Motor neuron (in vitro differentiated cells): ENCODE data around the gene GDPGP1. TPM values are rescaled to one million over a fixed set of nuclear protein-coding genes. Genes with fewer than 3 reads are reported as not detected.

Experiments used
- ATAC-seq, 8 experiments: fragments of 200-7000 bp; cut with Tn5 transposase; replicated peaks in 6 of 8; 2 replicates each; pipeline ENCODE4 v1.8.0; 2021; ENCODE audit warnings: mild to moderate bottlenecking in 8 of 8, moderate library complexity in 8 of 8
- H3K27ac ChIP-seq, 2 donors: fragments of 250-450 bp; sonication (Bioruptor Pico); 2 replicates each; pipeline ENCODE4 v1.9.0; 2021; ENCODE audit warnings: antibody characterized with exemption in 2 of 2, mild to moderate bottlenecking in 2 of 2, moderate library complexity in 1 of 2
- H3K4me1 ChIP-seq, 2 donors: fragments of 250-450 bp; sonication (Bioruptor Pico); replicated peaks in 1 of 2; 2 replicates each; pipeline ENCODE4 v1.6.1; 2021; ENCODE audit warnings: antibody characterized with exemption in 2 of 2, mild to moderate bottlenecking in 2 of 2, moderate library complexity in 1 of 2
- H3K4me3 ChIP-seq, 5 donors: fragments of 250-450 bp; sonication (Bioruptor Pico); 2 replicates each; pipeline ENCODE4 v1.9.0; 2021; ENCODE audit warnings: antibody characterized with exemption in 5 of 5, mild to moderate bottlenecking in 5 of 5, moderate library complexity in 4 of 5
- WGBS, 10 experiments: fragments of 450-650 bp; shearing (Covaris generic); methylation state at CpG; one replicate each; pipeline ENCODE4 v1.0.0; 2022; 5-methylcytosine and 5-hydroxymethylcytosine counted together
- in situ Hi-C, 9 experiments: fragments of 400-800 bp; cut with MboI; loops; one replicate each; pipeline ENCODE4 v1.15.0; 2021; ENCODE audit warnings: low sequenced_read_pairs in 9 of 9, low pct_unique_long_range_greater_than_20kb in 2 of 9; ENCODE audit not compliant: unreplicated experiment in 9 of 9
- total RNA-seq, 8 experiments: library from RNA; unstranded; fragments of 300-600 nt; gene quantifications; 2 replicates each; pipeline versions ENCODE4 v1.2.3 to v1.2.4, GENCODE V29; 2022

GDPGP1 gene
- total RNA-seq, 8 experiments from 2014 or later, result 2.2 to 7.2 (median 6.3) TPM

GRCh38 chr15:90192961-90193786 is 40.8 kb upstream of the GDPGP1 start:
- Histone ChIP-seq H3K27ac (no peak overlapping the region), H3K4me1 (peaks cover 15 to 23% of the 10 kb centered on the region in 2 donors), H3K4me3 (no peak overlapping the region)
- in situ Hi-C loops, result no loop called here
- WGBS, 10 experiments, result 20 to 100% (median 82%) methylated on average over 1 to 12 of the region's 16 CpGs; no CpG with 5 or more reads in 1 of the 10 experiments
- ATAC-seq, result peak in 2 of 8 experiments; percentile 24 to 32

GRCh38 chr15:90194655-90195054 is 39.4 kb upstream of the GDPGP1 start:
- in situ Hi-C loops, result no loop called here
- H3K4me3 ChIP-seq, result no peak overlapping the region
- peaks cover 15 to 23% of the 10 kb centered on the region in 2 donors for H3K4me1 ChIP-seq
- WGBS, 10 experiments, result 14 to 100% (median 80%) methylated on average over 1 to 2 of the region's 2 CpGs; no CpG with 5 or more reads in 1 of the 10 experiments
- H3K27ac ChIP-seq, result no peak overlapping the region
- ATAC-seq, result peak in 2 of 8 experiments; percentile 10 to 13

- peak overlapping the region; percentile 53 to 58 for H3K27ac ChIP-seq
- peaks cover 14 to 15% of the 10 kb centered on the region in 2 donors for H3K4me1 ChIP-seq
- in situ Hi-C loops, result no loop called here
- ATAC-seq, result peak in 4 of 8 experiments; percentile 0 to 43 (median 15)
- 0 to 37% (median 25%) methylated on average over 1 to 12 of the region's 24 CpGs; no CpG with 5 or more reads in 3 of the 10 experiments for WGBS, 10 experiments
- H3K4me3 ChIP-seq, result peak overlapping the region; percentile 62 to 86 (median 71)
Measured at GRCh38 chr15:90200534-90201129, 33.4 kb upstream of the GDPGP1 start.

GRCh38 chr15:90201130-90201943 is 32.7 kb upstream of the GDPGP1 start, which contains the start of gene SEMA4B:
SEMA4B (plus strand) TSS chr15:90201330; CDS start chr15:90201579, 249 bp downstream.
- Histone ChIP-seq H3K4me3 (peak within 1 kb of the TSS; percentile 62 to 86 (median 71)), H3K4me1 (peaks cover 14 to 15% of the 10 kb centered on the region in 2 donors), H3K27ac (peak within 1 kb of the TSS; percentile 53 to 58)
- WGBS, 10 experiments, result 0 to 6% (median 0%) methylated on average over 3 to 7 of the region's 88 CpGs; no CpG with 5 or more reads in 7 of the 10 experiments
- in situ Hi-C loops, result no loop called here
- peak; percentile 78 to 92 (median 88) for ATAC-seq

DNA sequence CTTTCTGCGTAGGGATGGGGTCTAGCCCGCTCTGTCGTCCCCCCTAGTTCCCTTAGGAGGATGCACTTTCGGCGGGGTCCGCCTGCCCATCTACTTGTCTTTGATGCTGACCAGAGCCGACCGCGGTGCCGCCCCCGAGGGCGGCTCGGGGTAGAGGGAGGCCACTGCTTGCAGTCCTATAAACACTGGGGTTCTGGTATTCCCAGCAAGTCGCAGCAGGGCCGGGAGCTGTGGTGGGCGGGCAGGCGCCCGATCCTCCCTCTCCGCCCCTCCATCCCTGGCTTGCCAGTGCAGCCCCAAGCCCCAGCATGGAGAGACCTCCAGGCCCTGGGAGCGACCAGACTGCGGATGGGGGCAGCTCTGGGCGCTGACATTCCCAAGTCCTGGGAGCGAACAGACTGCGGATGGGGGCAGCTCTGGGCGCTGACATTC is 32.0 kb upstream of the GDPGP1 start:
- Histone ChIP-seq H3K4me1 (peaks cover 14 to 15% of the 10 kb centered on the region in 2 donors), H3K27ac (peak overlapping the region; percentile 53 to 58), H3K4me3 (peak overlapping the region; percentile 62 to 86 (median 71))
- ATAC-seq, result peak; percentile 7 to 31 (median 25)
- in situ Hi-C loops, result no loop called here
- 0% methylated on average over 1 to 8 of the region's 25 CpGs; no CpG with 5 or more reads in 7 of the 10 experiments for WGBS, 10 experiments

GRCh38 chr15:90202929-90203328 is 31.1 kb upstream of the GDPGP1 start:
- Histone ChIP-seq H3K27ac (no peak overlapping the region), H3K4me3 (peak overlapping the region in 2 of 5 donors; percentile 62 to 86), H3K4me1 (peaks cover 14 to 15% of the 10 kb centered on the region in 2 donors)
- ATAC-seq, result no peak
- in situ Hi-C loops, result no loop called here
- WGBS, 10 experiments, result 60 to 100% (median 95%) methylated on average over 1 to 4 of the region's 4 CpGs; no CpG with 5 or more reads in 4 of the 10 experiments

GRCh38 chr15:90203473-90203872 is 30.5 kb upstream of the GDPGP1 start:
- H3K4me3 ChIP-seq, result no peak overlapping the region
- peaks cover 14 to 15% of the 10 kb centered on the region in 2 donors for H3K4me1 ChIP-seq
- in situ Hi-C loops, result no loop called here
- H3K27ac ChIP-seq, result no peak overlapping the region
- ATAC-seq, result no peak
- 88 to 100% (median 94%) methylated on average over 1 to 4 of the region's 7 CpGs; no CpG with 5 or more reads in 4 of the 10 experiments for WGBS, 10 experiments

- ATAC-seq, result peak in 2 of 8 experiments; percentile 11 to 38
- no peak overlapping the region for H3K27ac ChIP-seq
- no peak overlapping the region for H3K4me3 ChIP-seq
- 20 to 100% (median 70%) methylated on average over 1 to 2 of the region's 8 CpGs; no CpG with 5 or more reads in 4 of the 10 experiments for WGBS, 10 experiments
- in situ Hi-C loops, result no loop called here
- peaks cover 14 to 15% of the 10 kb centered on the region in 2 donors for H3K4me1 ChIP-seq
Measured at GRCh38 chr15:90203922-90204321, 30.1 kb upstream of the GDPGP1 start.

DNA sequence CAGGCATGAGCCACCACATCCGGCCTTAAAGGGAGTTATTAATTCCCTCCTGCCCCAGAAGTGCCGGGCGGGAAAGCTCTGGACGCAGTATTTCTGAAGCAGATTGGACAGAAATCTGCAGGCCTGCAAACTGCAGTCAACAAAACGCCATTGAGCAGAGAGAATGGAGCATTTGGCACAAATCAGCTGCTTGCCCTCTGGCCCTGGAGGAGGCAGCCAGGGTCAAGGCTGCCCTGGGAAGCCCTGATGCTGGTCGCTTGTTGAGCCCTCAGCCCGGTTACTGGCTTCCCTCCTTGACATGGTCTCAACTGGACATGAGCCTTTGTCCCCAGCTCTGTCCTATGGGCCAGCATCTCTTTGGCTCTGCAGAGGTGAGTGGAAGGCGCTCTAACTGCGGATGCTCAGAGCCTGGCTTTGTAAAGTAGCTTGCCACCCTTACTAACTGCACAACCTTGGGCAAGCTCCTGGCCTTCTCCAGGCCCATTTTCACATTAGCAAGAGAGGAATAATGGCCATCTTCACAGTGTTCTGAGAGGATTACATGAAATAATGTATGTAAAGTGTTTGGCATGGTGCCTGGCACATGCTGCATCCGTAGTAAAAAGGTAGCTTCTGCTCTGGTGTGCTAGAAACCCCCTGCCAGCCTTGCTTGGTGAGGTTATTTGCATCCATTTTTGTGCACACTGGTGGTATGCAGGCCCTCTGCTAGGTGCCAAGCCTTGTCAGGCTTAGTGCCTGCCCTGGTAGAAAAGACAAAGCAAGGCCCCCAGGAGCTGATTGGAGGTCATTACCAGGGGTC is 28.8 kb upstream of the GDPGP1 start:
- WGBS, 10 experiments, result 88 to 100% (median 90%) methylated on average over 1 to 6 of the region's 10 CpGs; no CpG with 5 or more reads in 5 of the 10 experiments
- H3K27ac ChIP-seq, result no peak overlapping the region
- no peak overlapping the region for H3K4me3 ChIP-seq
- no peak for ATAC-seq
- in situ Hi-C loops, result no loop called here
- H3K4me1 ChIP-seq, result peaks cover 14 to 15% of the 10 kb centered on the region in 2 donors

- ATAC-seq, result no peak
- H3K4me1 ChIP-seq, result peaks cover 10 to 11% of the 10 kb centered on the region in 2 donors
- H3K4me3 ChIP-seq, result no peak overlapping the region
- WGBS, 10 experiments, result 60 to 100% (median 98%) methylated on average over 1 to 3 of the region's 5 CpGs; no CpG with 5 or more reads in 6 of the 10 experiments
- in situ Hi-C loops, result no loop called here
- H3K27ac ChIP-seq, result no peak overlapping the region
Measured at GRCh38 chr15:90205886-90206285, 28.1 kb upstream of the GDPGP1 start.

DNA sequence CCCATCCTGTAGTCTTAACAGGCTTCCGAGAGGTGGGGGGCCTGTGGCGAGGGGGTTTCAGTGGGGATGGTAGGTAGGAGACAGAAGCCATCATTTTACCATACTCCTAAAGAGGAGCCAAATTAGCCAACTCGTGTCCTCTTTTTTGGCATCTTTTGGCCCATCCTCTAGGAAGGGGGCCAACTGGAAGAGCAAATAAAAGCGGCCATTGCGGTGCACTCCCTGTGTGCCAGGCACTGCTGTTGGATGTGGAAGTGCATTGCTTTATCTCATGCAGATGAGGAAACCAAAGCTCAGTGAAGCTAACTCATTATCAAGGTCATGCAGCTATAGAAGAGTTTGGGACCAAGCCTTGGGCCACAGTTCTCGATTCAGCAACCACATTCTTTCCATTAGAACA is 26.8 kb upstream of the GDPGP1 start:
- in situ Hi-C loops, result no loop called here
- 87 to 100% (median 96%) methylated on average over 1 to 4 of the region's 6 CpGs; no CpG with 5 or more reads in 6 of the 10 experiments for WGBS, 10 experiments
- no peak overlapping the region for H3K4me3 ChIP-seq
- no peak overlapping the region for H3K27ac ChIP-seq
- peaks cover 11 to 15% of the 10 kb centered on the region in 2 donors for H3K4me1 ChIP-seq
- ATAC-seq, result no peak

- 79 to 100% (median 95%) methylated on average over 1 to 6 of the region's 6 CpGs for whole genome bisulfite sequencing, 10 experiments
- H3K4me3 ChIP-seq, result no peak overlapping the region
- H3K27ac ChIP-seq, result no peak overlapping the region
- no peak for ATAC-seq
- H3K4me1 ChIP-seq, result peaks cover 1 to 8% of the 10 kb centered on the region in 2 donors
- in situ Hi-C loops, result no loop called here
Measured at GRCh38 chr15:90208356-90208755, 25.7 kb upstream of the GDPGP1 start.
